Measurements from ENCODE around the gene MZF1.
"Not testable (repeated sequence)": the region's sequence is repeated elsewhere in the genome, so short reads cannot be mapped to it uniquely, and the experiment has no call there.

Gene MZF1

GRCh38 chr19:58555369-58555885 is 17.7 kb downstream of the MZF1 start:
- DNase-seq, result no peak

- peak; percentile 98 to 100 (median 99) for DNase-seq
Observed at GRCh38 chr19:58554494-58555368, 18.4 kb downstream of the MZF1 start, which contains the start of gene CHMP2A. CHMP2A (minus strand) TSS chr19:58555105; CDS start chr19:58554212, 893 bp downstream.

- DNase-seq, result no peak
Observed at GRCh38 chr19:58553799-58554493, 19.2 kb downstream of the MZF1 start.

GRCh38 chr19:58552655-58553054 is 20.5 kb downstream of the MZF1 start:
- no peak for DNase-seq

- DNase-seq, result no peak
Observed at GRCh38 chr19:58551577-58552471, 21.3 kb downstream of the MZF1 start.

DNA sequence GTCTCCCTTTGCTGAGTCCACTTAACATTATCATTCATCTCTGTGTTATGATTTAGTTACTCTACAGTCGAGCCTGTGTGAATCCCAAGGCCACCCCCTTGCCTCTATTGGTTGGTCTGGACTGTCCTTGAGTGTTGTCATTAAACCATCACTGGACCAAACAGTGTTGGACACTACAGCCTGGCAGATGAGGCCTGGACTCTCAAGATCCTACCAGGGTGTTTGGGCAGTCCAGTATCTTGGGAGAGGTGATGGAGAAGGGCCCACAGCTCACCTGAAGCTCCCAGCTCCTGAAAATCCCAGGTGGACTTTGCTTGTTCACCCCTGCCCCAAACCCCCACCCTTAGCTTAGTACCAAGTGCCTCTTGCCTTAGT is 22.0 kb downstream of the MZF1 start:
- DNase-seq, result no peak

DNA sequence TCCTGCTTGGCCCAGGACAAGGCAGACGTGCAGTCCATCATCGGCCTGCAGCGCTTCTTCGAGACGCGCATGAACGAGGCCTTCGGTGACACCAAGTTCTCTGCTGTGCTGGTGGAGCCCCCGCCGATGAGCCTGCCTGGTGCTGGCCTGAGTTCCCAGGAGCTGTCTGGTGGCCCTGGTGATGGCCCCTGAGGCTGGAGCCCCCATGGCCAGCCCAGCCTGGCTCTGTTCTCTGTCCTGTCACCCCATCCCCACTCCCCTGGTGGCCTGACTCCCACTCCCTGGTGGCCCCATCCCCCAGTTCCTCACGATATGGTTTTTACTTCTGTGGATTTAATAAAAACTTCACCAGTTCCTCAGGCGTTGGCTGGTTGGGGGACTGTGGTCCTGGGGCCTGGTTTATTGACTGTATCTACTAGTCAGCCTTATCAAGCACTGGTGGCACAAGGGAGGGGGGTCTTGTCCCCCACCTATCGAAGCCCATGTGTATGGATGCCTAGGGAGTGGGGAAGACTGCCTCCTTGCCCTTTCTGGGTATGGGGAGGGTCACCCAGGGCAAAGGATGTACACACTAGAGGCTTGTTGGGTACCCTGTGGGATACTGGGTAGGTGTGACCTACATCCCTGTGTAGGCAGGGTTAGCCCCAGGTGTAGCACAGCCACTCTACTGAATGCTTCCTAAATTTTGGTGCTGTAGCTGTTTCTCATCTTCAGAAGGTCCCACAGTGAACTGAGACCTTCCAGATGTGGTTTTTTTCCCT is 22.6 kb downstream of the MZF1 start:
- DNase-seq, result no peak

DNA sequence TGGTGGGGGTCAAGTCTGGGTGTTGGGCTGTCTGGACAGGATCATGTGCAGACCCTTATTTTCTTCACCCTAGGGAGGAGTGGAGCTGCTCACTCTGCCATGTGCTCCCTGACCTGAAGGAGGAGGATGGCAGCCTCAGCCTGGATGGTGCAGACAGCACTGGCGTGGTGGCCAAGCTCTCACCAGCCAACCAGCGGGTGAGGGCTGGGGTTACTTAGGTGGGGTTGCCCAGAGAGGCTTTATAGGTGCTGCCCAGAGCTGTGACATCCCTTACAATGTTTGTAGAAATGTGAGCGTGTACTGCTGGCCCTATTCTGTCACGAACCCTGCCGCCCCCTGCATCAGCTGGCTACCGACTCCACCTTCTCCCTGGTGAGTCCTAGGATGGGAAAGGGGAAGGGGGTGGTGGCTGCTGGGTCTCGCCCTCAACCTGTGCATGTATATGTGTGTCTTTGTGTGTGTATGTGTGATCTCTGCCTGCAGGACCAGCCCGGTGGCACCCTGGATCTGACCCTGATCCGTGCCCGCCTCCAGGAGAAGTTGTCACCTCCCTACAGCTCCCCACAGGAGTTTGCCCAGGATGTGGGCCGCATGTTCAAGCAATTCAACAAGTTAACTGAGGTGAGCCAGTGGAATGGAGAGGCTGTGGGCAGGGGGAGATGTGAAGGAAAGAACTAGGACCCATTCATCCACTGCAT is 23.3 kb downstream of the MZF1 start:
- DNase-seq, result no peak

GRCh38 chr19:58548859-58549663 is 24.1 kb downstream of the MZF1 start:
- no peak for DNase-seq

DNA sequence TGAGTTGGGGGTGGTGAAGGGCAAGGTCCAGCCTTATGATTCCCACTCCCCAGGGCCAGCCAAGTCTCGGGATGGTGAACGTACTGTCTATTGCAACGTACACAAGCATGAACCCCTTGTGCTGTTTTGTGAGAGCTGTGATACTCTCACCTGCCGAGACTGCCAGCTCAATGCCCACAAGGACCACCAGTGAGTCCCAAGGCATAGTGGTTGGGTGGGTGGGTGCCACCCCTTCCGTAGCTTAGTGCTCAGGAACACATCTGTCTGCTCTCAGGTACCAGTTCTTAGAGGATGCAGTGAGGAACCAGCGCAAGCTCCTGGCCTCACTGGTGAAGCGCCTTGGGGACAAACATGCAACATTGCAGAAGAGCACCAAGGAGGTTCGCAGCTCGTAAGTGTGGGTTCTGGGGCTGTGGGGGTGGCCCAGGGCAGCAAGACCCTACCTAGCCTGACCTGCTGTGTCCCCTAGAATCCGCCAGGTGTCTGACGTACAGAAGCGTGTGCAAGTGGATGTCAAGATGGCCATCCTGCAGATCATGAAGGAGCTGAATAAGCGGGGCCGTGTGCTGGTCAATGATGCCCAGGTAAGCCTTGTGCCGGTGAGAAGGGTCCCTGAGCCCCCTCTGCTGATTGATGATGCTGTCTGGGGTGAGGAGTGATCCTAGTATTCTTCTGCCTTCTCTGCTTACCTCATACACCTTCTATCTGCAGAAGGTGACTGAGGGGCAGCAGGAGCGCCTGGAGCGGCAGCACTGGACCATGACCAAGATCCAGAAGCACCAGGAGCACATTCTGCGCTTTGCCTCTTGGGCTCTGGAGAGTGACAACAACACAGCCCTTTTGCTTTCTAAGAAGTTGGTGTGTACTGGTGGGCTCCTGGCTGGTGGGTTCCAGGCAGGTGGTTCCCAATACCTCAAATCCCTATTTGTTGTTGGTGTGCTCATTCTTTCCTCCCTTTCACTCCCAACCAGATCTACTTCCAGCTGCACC is 25.5 kb downstream of the MZF1 start:
- DNase-seq, result no peak

DNA sequence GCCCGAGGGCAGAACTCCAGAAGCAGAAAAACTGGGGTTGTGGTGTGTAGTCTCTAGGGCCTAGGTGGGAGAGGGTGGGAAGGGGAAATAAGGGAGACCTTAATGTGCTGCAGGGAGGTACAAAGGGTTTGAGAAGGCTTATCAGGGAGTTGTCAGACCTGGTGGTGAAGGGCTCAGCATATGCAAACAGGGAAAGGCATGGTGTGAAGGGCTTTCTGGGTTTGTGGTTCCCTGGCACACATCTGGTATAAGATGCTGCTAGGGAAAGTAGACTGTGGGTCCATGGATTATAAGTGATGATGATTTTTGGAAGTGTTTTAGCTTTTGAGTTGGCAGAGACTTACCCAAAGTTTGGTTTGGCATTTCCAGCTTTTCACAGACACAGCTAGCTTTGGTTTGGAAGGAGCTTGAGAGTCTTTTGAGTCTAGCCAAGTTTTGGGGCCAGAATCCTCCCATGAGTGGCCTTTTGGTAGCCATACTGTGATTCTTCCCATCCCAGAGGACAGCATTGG is 27.1 kb downstream of the MZF1 start:
- DNase-seq, result no peak

GRCh38 chr19:58545286-58546018 is 27.7 kb downstream of the MZF1 start:
- no peak for DNase-seq

DNA sequence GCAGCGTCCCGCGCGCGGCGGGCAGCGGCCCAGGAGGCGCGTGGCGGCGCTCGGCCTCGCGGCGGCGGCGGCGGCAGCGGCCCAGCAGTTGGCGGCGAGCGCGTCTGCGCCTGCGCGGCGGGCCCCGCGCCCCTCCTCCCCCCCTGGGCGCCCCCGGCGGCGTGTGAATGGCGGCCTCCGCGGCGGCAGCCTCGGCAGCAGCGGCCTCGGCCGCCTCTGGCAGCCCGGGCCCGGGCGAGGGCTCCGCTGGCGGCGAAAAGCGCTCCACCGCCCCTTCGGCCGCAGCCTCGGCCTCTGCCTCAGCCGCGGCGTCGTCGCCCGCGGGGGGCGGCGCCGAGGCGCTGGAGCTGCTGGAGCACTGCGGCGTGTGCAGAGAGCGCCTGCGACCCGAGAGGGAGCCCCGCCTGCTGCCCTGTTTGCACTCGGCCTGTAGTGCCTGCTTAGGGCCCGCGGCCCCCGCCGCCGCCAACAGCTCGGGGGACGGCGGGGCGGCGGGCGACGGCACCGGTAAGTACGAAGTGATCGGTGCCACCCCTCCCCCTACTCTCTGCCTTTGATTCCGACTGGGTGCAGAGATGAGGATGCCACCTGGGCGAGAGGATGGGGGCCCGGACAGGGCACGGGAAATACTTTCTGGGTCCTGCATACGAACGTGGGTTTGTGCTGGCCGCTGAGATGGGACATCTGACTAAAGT is 28.4 kb downstream of the MZF1 start:
- DNase-seq, result peak; percentile 74 to 91 (median 85)

GRCh38 chr19:58543826-58544590 is 29.1 kb downstream of the MZF1 start, which contains the start of gene TRIM28:
TRIM28 (plus strand) TSS chr19:58544064; CDS start chr19:58544758, 694 bp downstream.
- DNase-seq, result peak; percentile 99

DNA sequence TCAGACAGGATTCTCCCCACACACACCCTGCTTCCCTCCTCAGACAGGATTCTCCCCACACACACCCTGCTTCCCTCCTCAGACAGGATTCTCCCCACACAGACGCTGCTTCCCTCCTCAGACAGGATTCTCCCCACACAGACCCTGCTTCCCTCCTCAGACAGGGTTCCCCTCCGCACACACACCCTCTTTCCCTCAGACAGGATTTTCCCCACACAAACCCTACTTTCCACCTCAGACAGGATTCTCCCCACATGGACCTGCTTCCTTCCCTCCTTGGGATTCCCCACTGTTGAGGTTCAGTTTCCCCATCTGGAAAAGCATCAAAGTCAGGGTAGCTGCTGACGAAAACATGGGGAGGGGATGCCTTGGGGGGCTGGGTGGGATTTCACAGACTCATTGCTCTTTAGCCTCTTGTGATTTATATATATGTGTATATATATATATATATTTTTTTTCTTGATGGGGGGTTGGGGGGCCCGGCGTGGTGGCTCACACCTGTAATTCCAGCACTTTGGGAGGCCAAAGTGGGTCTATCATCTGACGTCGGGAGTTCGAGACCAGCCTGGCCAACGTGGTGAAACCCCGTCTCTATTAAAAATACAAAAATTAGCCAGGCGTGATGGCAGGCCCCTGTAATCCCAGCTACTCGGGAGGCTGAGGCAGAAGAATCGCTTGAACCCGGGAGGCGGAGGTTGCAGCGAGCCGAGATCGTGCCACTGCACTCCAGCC is 30.3 kb downstream of the MZF1 start:
- DNase-seq, result not testable (repeated sequence)

DNA sequence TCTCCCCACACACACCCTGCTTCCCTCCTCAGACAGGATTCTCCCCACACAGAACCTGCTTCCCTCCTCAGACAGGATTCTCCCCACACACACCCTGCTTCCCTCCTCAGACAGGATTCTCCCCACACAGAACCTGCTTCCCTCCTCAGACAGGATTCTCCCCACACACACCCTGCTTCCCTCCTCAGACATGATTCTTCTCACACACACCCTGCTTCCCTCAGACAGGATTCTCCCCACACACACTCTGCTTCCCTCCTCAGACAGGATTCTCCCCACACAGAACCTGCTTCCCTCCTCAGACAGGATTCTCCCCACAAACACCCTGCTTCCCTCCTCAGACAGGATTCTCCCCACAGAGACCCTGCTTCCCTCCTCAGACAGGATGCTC is 34.0 kb downstream of the MZF1 start:
- DNase-seq, result not testable (repeated sequence)

All from suppressor macrophage (primary cell).